ENCODE measurements around the gene CELA3A. TPM values are rescaled to one million over a fixed set of nuclear protein-coding genes. Genes with fewer than 3 reads are reported as not detected.
"Not testable (repeated sequence)": the region's sequence is repeated elsewhere in the genome, so short reads cannot be mapped to it uniquely, and the experiment has no call there.

The CELA3A gene
- total and polyA plus RNA-seq, 10 of the 15 experiments (the other 5 are each of a cell fraction or from before 2014, with no cell fraction given): 7.6 TPM; not detected in 9

- in situ Hi-C loops (cut with MboI); FAIRE-seq; H3K36me3 ChIP-seq (ENCODE audit: control insufficient read depth in 2 of 2, insufficient read depth in 2 of 2, low read length in 1 of 2); H3K4me3 ChIP-seq; SMC1A ChIA-PET (ENCODE audit: uncharacterized antibody, unreplicated experiment); BruUV-seq (replicated peaks); H4K20me1 ChIP-seq (ENCODE audit: control insufficient read depth, insufficient read depth); RAD21 ChIA-PET (ENCODE audit: unreplicated experiment); H3K4me2 ChIP-seq (ENCODE audit: control insufficient read depth, insufficient read depth); DNase-seq (ENCODE audit: low read depth, low spot score); CTCF ChIA-PET; H3K27ac ChIP-seq (ENCODE audit: control insufficient read depth, insufficient read depth); POLR2A ChIA-PET; H3K4me1 ChIP-seq (ENCODE audit: control insufficient read depth, insufficient read depth, low read length); ATAC-seq; H3K9me3 ChIP-seq (replicated peaks; ENCODE audit: control insufficient read depth, insufficient read depth, low read length); H3K27me3 ChIP-seq (replicated peaks in 1 of 2; ENCODE audit: control insufficient read depth in 2 of 2, insufficient read depth in 2 of 2, low read length in 1 of 2); H3K9ac ChIP-seq (ENCODE audit: control insufficient read depth, insufficient read depth, low read length); H2AFZ ChIP-seq (ENCODE audit: control insufficient read depth, low read depth, low read length); H3K79me2 ChIP-seq (ENCODE audit: control insufficient read depth, insufficient read depth, low read length): not testable (repeated sequence)
- intact Hi-C loops (cut with micrococcal nuclease; ENCODE audit: unreplicated experiment): loop anchor here (2.0 to 10.0 kb wide), 2 partner anchors 26 to 182 kb away; partner anchors contain the start of gene USP48
- WGBS (ENCODE audit: insufficient coverage, insufficient replicate concordance, low lambda C conversion rate, missing lambda C conversion rate): 41% methylated on average over 5 of the region's 6 CpGs
Measured at GRCh38 chr1:21967216-21967615, 34.2 kb upstream of the CELA3A start.

GRCh38 chr1:21969066-21969465 is 32.4 kb upstream of the CELA3A start:
- H3K9ac ChIP-seq (ENCODE audit: control insufficient read depth, insufficient read depth, low read length); ATAC-seq; H3K9me3 ChIP-seq (replicated peaks; ENCODE audit: control insufficient read depth, insufficient read depth, low read length); H3K79me2 ChIP-seq (ENCODE audit: control insufficient read depth, insufficient read depth, low read length); SMC1A ChIA-PET (ENCODE audit: uncharacterized antibody, unreplicated experiment); DNase-seq (ENCODE audit: low read depth, low spot score); BruUV-seq (replicated peaks); H3K4me3 ChIP-seq; H3K27ac ChIP-seq (ENCODE audit: control insufficient read depth, insufficient read depth); H3K4me2 ChIP-seq (ENCODE audit: control insufficient read depth, insufficient read depth); H3K4me1 ChIP-seq (ENCODE audit: control insufficient read depth, insufficient read depth, low read length); RAD21 ChIA-PET (ENCODE audit: unreplicated experiment); CTCF ChIA-PET; POLR2A ChIA-PET; H3K27me3 ChIP-seq (replicated peaks in 1 of 2; ENCODE audit: control insufficient read depth in 2 of 2, insufficient read depth in 2 of 2, low read length in 1 of 2); H2AFZ ChIP-seq (ENCODE audit: control insufficient read depth, low read depth, low read length); FAIRE-seq; H4K20me1 ChIP-seq (ENCODE audit: control insufficient read depth, insufficient read depth); H3K36me3 ChIP-seq (ENCODE audit: control insufficient read depth in 2 of 2, insufficient read depth in 2 of 2, low read length in 1 of 2); in situ Hi-C loops (cut with MboI): not testable (repeated sequence)
- intact Hi-C loops (cut with micrococcal nuclease; ENCODE audit: unreplicated experiment): loop anchor here (10.0 kb wide), 1 partner anchor 184 kb away; the partner anchor contains the start of gene USP48
- 1% methylated on average over 5 of the region's 5 CpGs for WGBS (ENCODE audit: insufficient coverage, insufficient replicate concordance, low lambda C conversion rate, missing lambda C conversion rate)

- SMC1A ChIA-PET (ENCODE audit: uncharacterized antibody, unreplicated experiment): not testable (repeated sequence)
Measured at GRCh38 chr1:21970523-21970922, 30.9 kb upstream of the CELA3A start.

DNA sequence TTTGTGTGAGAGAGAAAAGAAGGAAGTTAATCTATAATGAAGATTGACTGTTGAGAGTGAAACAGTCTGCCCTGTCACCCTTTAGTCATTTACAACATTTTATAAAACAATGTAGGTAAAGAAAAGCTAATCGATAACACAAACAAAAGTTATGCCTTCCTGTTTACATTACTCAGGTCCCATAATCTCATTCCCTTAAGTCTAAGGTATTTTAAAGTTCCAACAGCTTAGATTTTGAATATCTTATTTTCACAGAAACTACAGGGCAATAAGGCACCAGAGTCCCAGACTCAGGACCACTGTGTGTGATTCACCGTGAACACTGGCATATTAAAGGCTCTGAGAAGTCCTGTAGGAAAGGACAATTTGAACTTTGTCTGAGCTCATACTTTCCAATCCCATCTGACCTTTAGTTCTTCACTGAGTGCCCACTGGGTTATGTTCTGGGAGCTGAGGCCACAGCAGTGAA is 28.4 kb upstream of the CELA3A start:
- H3K4me3 ChIP-seq; ATAC-seq; H3K4me1 ChIP-seq (ENCODE audit: control insufficient read depth, insufficient read depth, low read length); FAIRE-seq; in situ Hi-C loops (cut with MboI); CTCF ChIA-PET; H3K9me3 ChIP-seq (replicated peaks; ENCODE audit: control insufficient read depth, insufficient read depth, low read length); H4K20me1 ChIP-seq (ENCODE audit: control insufficient read depth, insufficient read depth); BruUV-seq (replicated peaks); H3K36me3 ChIP-seq (ENCODE audit: control insufficient read depth in 2 of 2, insufficient read depth in 2 of 2, low read length in 1 of 2); DNase-seq (ENCODE audit: low read depth, low spot score); H2AFZ ChIP-seq (ENCODE audit: control insufficient read depth, low read depth, low read length); H3K27ac ChIP-seq (ENCODE audit: control insufficient read depth, insufficient read depth); H3K4me2 ChIP-seq (ENCODE audit: control insufficient read depth, insufficient read depth); POLR2A ChIA-PET; H3K79me2 ChIP-seq (ENCODE audit: control insufficient read depth, insufficient read depth, low read length); H3K27me3 ChIP-seq (replicated peaks in 1 of 2; ENCODE audit: control insufficient read depth in 2 of 2, insufficient read depth in 2 of 2, low read length in 1 of 2); intact Hi-C loops (cut with micrococcal nuclease; ENCODE audit: unreplicated experiment); H3K9ac ChIP-seq (ENCODE audit: control insufficient read depth, insufficient read depth, low read length): not testable (repeated sequence)
- ChIA-PET RAD21 (ENCODE audit: unreplicated experiment) (interaction anchor here (0.7 kb wide), 1 partner anchor 164 kb away, joined by 4 read pairs; no protein-coding TSS in a partner anchor), SMC1A (ENCODE audit: uncharacterized antibody, unreplicated experiment) (interaction anchor here (1.2 kb wide), 1 partner anchor 52 kb away, joined by 3 read pairs; no protein-coding TSS in a partner anchor)
- 5% methylated on average over 2 of the region's 2 CpGs for WGBS (ENCODE audit: insufficient coverage, insufficient replicate concordance, low lambda C conversion rate, missing lambda C conversion rate)

More at GRCh38 chr1:21970523-21970922, 30.9 kb upstream of the CELA3A start:
- H3K27me3 ChIP-seq (replicated peaks in 1 of 2; ENCODE audit: control insufficient read depth in 2 of 2, insufficient read depth in 2 of 2, low read length in 1 of 2); H3K79me2 ChIP-seq (ENCODE audit: control insufficient read depth, insufficient read depth, low read length); H3K9ac ChIP-seq (ENCODE audit: control insufficient read depth, insufficient read depth, low read length); BruUV-seq (replicated peaks); FAIRE-seq; DNase-seq (ENCODE audit: low read depth, low spot score); POLR2A ChIA-PET; CTCF ChIA-PET; in situ Hi-C loops (cut with MboI); H2AFZ ChIP-seq (ENCODE audit: control insufficient read depth, low read depth, low read length); H4K20me1 ChIP-seq (ENCODE audit: control insufficient read depth, insufficient read depth); H3K4me1 ChIP-seq (ENCODE audit: control insufficient read depth, insufficient read depth, low read length); ATAC-seq; intact Hi-C loops (cut with micrococcal nuclease; ENCODE audit: unreplicated experiment); H3K4me3 ChIP-seq; H3K4me2 ChIP-seq (ENCODE audit: control insufficient read depth, insufficient read depth); RAD21 ChIA-PET (ENCODE audit: unreplicated experiment); H3K27ac ChIP-seq (ENCODE audit: control insufficient read depth, insufficient read depth); H3K36me3 ChIP-seq (ENCODE audit: control insufficient read depth in 2 of 2, insufficient read depth in 2 of 2, low read length in 1 of 2); H3K9me3 ChIP-seq (replicated peaks; ENCODE audit: control insufficient read depth, insufficient read depth, low read length): not testable (repeated sequence)
- 0% methylated on average over 4 of the region's 4 CpGs for WGBS (ENCODE audit: insufficient coverage, insufficient replicate concordance, low lambda C conversion rate, missing lambda C conversion rate)

All from GM12878 (cell line).